Measurements from ENCODE around the gene HACD4. TPM values are rescaled to one million over a fixed set of nuclear protein-coding genes. Genes with fewer than 3 reads are reported as not detected.

HACD4 gene
- total and polyA plus RNA-seq, 9 of the 15 experiments (the other 6 are each of a cell fraction or from before 2014, with no cell fraction given): 0.02 TPM; not detected in 8

- Histone ChIP-seq H3K9ac (ENCODE audit: insufficient read depth in 1 of 2, low read depth in 2 of 2, low read length in 2 of 2) (no peak overlapping the region), H3K79me2 (ENCODE audit: control insufficient read depth, insufficient read depth, low read length) (no peaks in the 10 kb centered on the region), H3K4me2 (ENCODE audit: insufficient read depth, low read length) (no peak overlapping the region), H3K27ac (ENCODE audit: extremely low read depth, low read depth, low read length) (no peak overlapping the region), H2AFZ (ENCODE audit: low read depth, low read length) (no peak overlapping the region), H3K4me1 (replicated peaks in 1 of 2; ENCODE audit: control insufficient read depth in 2 of 2, insufficient read depth in 2 of 2, low read length in 2 of 2) (no peaks in the 10 kb centered on the region), H3K36me3 (ENCODE audit: control insufficient read depth, insufficient read depth, low read length) (no peaks in the 10 kb centered on the region), H4K20me1 (replicated peaks; ENCODE audit: control insufficient read depth, insufficient read depth, low read length) (no peaks in the 10 kb centered on the region), H3K9me1 (ENCODE audit: control insufficient read depth, insufficient read depth, low read length) (no peaks in the 10 kb centered on the region), H3K9me3 (replicated peaks; ENCODE audit: control insufficient read depth, insufficient read depth, low read depth, low read length) (no peaks in the 10 kb centered on the region), H3K4me3 (no peak overlapping the region), H3K27me3 (ENCODE audit: control insufficient read depth in 2 of 2, insufficient read depth in 2 of 2, low read length in 2 of 2) (no peaks in the 10 kb centered on the region)
- ChIA-PET CTCF (ENCODE audit: low intra/inter-chr PET ratio) (no interaction called here), POLR2A (no interaction called here)
- in situ Hi-C loops (cut with MboI) (no loop called here), intact Hi-C loops (cut with micrococcal nuclease) (no loop called here)
- ATAC-seq (no peak), DNase-seq (ENCODE audit: extremely low read depth in 1 of 4, low spot score in 3 of 4) (no peak), FAIRE-seq (no peak)
- no TSS peak for BruUV-seq (replicated peaks)
- TF ChIP-seq ZNF407 (IDR thresholded peaks at IDR 0.05; ENCODE audit: low read depth): no peak
- WGBS (ENCODE audit: insufficient coverage, low coverage, missing lambda C conversion rate): no CpG with 5 or more reads among the region's 1 CpG
Observed at GRCh38 chr9:20972684-20973083, 58.8 kb downstream of the HACD4 start.
